HepG2 (cell line): ENCODE data around the gene SV2A. TPM values are rescaled to one million over a fixed set of nuclear protein-coding genes. Genes with fewer than 3 reads are reported as not detected.

Experiments used
- ATF1 ChIP-seq: IDR thresholded peaks from 2 replicates; pipeline ENCODE4 v1.6.1; 2016; ENCODE audit warnings: mild to moderate bottlenecking, control low read depth
- BRD4 ChIP-seq: sonication (generic); formaldehyde crosslinking; IDR thresholded peaks from 2 replicates; pipeline ENCODE4 v1.4.0; 2020; ENCODE audit warnings: missing genetic modification reagents
- CBX5 ChIP-seq: sonication (generic); formaldehyde crosslinking; IDR thresholded peaks from 2 replicates; pipeline ENCODE4 v1.4.0; 2020; ENCODE audit warnings: missing genetic modification reagents, borderline replicate concordance
- ELF1 ChIP-seq: sonication (generic); formaldehyde crosslinking; IDR thresholded peaks from 2 replicates; pipeline ENCODE4 v1.4.0; 2020; ENCODE audit warnings: missing genetic modification reagents
- GATAD2A ChIP-seq: IDR thresholded peaks from 2 replicates; pipeline ENCODE4 v1.6.1; 2016
- KDM1A ChIP-seq: IDR thresholded peaks from 2 replicates; pipeline ENCODE4 v1.6.1; 2016; ENCODE audit warnings: missing compliant biosample characterization
- KDM5A ChIP-seq: fragments of 200-600 bp; sonication (generic); IDR thresholded peaks from 2 replicates; pipeline ENCODE4 v1.7.0; 2018; ENCODE audit warnings: antibody characterized with exemption, mild to moderate bottlenecking, low read length, borderline replicate concordance
- NFATC3 ChIP-seq: sonication (generic); formaldehyde crosslinking; IDR thresholded peaks from 2 replicates; pipeline ENCODE4 v1.5.1; 2020; ENCODE audit warnings: mild to moderate bottlenecking, missing genetic modification reagents
- NFIB ChIP-seq: sonication (generic); formaldehyde crosslinking; IDR thresholded peaks from 2 replicates; pipeline ENCODE4 v1.9.0; 2021; ENCODE audit warnings: missing genetic modification reagents, mild to moderate bottlenecking, borderline replicate concordance
- PHB2 ChIP-seq: fragments of 450-650 bp; IDR thresholded peaks from 2 replicates; pipeline ENCODE4 v1.6.1; 2018; ENCODE audit not compliant: partially characterized antibody
- RAD21 ChIP-seq: fragments of 450-650 bp; formaldehyde crosslinking; IDR thresholded peaks from 2 replicates; pipeline ENCODE4 v1.5.0; 2020; ENCODE audit warnings: mild to moderate bottlenecking
- SNAPC2 ChIP-seq: sonication (generic); formaldehyde crosslinking; IDR thresholded peaks from 2 replicates; pipeline ENCODE4 v1.8.1; 2022; ENCODE audit warnings: mild to moderate bottlenecking, missing genetic modification reagents
- SP4 ChIP-seq: sonication (generic); formaldehyde crosslinking; IDR thresholded peaks from 2 replicates; pipeline ENCODE4 v1.8.1; 2023; ENCODE audit warnings: mild to moderate bottlenecking, missing genetic modification reagents
- ZFP36L2 ChIP-seq: sonication (generic); formaldehyde crosslinking; IDR thresholded peaks from 2 replicates; pipeline ENCODE4 v1.4.0; 2020; ENCODE audit warnings: missing genetic modification reagents
- ZFX ChIP-seq: sonication (generic); formaldehyde crosslinking; IDR thresholded peaks from 2 replicates; pipeline ENCODE4 v1.4.0; 2020; ENCODE audit warnings: mild to moderate bottlenecking, low read depth, missing genetic modification reagents, moderate library complexity
- ZNF180 ChIP-seq: sonication (generic); formaldehyde crosslinking; IDR thresholded peaks from 2 replicates; pipeline ENCODE4 v1.4.0; 2020; ENCODE audit warnings: low read depth, missing genetic modification reagents, borderline replicate concordance
- ZNF777 ChIP-seq: sonication (generic); formaldehyde crosslinking; IDR thresholded peaks from 2 replicates; pipeline ENCODE4 v1.4.0; 2020; ENCODE audit warnings: missing genetic modification reagents
- ZNF781 ChIP-seq: sonication (generic); formaldehyde crosslinking; IDR thresholded peaks from 2 replicates; pipeline ENCODE4 v1.5.1; 2020; ENCODE audit warnings: borderline replicate concordance, mild to moderate bottlenecking, missing genetic modification reagents; ENCODE audit errors: not compliant biosample characterization
- ZNF879 ChIP-seq: sonication (generic); formaldehyde crosslinking; IDR thresholded peaks from 2 replicates; pipeline ENCODE4 v1.8.1; 2023; ENCODE audit warnings: missing genetic modification reagents
- ZSCAN12 ChIP-seq: sonication (generic); formaldehyde crosslinking; IDR thresholded peaks from 2 replicates; pipeline ENCODE4 v1.9.0; 2021; ENCODE audit warnings: mild to moderate bottlenecking, missing genetic modification reagents
- polyA plus RNA-seq, 8 experiments: library from polyadenylated mRNA; depleted of rRNA in 3 of 8; stranded (reverse) in 7 of 8; unstranded in 1 of 8; fragments of >200 nt; fragmentation: Illumina TruSeq in 4 of 8; extraction: Trizol in 4 of 8; gene quantifications; 2 replicates each; pipeline versions ENCODE4 v1.2.1 to v1.2.3, GENCODE V29; 2011 to 2016; ENCODE audit warnings: low read depth in 4 of 8, missing spikeins in 1 of 8, mixed read lengths in 1 of 8; ENCODE audit not compliant: insufficient read depth in 1 of 8
- total RNA-seq, 5 experiments: library from RNA; depleted of rRNA; stranded (reverse); fragments of >200 nt; fragmentation: Illumina TruSeq; extraction: Trizol; gene quantifications; 2 replicates each; pipeline ENCODE4 v1.2.3, GENCODE V29; 2016; ENCODE audit warnings: low read depth in 1 of 5
- TF ChIP-seq, protein P1 (sequence below): sonication (generic); formaldehyde crosslinking; IDR thresholded peaks from 2 replicates; pipeline ENCODE4 v1.5.1; 2020; ENCODE audit warnings: missing genetic modification reagents, mild to moderate bottlenecking, borderline replicate concordance
- TF ChIP-seq, protein P2 (sequence below): sonication (generic); formaldehyde crosslinking; IDR thresholded peaks from 2 replicates; pipeline ENCODE4 v1.5.1; 2020; ENCODE audit warnings: missing genetic modification reagents, mild to moderate bottlenecking, borderline replicate concordance
- TF ChIP-seq, protein P3 (sequence below): sonication (generic); formaldehyde crosslinking; IDR thresholded peaks from 2 replicates; pipeline ENCODE4 v1.4.0; 2020; ENCODE audit warnings: low read depth, mild to moderate bottlenecking, missing genetic modification reagents
- TF ChIP-seq, protein P4 (sequence below): sonication (generic); formaldehyde crosslinking; IDR thresholded peaks from 2 replicates; pipeline ENCODE4 v1.4.0; 2020; ENCODE audit warnings: missing genetic modification reagents, low read depth, mild to moderate bottlenecking, borderline replicate concordance
- TF ChIP-seq, protein P5 (sequence below): sonication (generic); formaldehyde crosslinking; IDR thresholded peaks from 2 replicates; pipeline ENCODE4 v1.4.0; 2020; ENCODE audit warnings: mild to moderate bottlenecking, missing genetic modification reagents

SV2A gene
- total and polyA plus RNA-seq, 2 of the 13 experiments (the other 11 are each of a cell fraction or from before 2014, with no cell fraction given) = 0.84 to 1.9 TPM

DNA sequence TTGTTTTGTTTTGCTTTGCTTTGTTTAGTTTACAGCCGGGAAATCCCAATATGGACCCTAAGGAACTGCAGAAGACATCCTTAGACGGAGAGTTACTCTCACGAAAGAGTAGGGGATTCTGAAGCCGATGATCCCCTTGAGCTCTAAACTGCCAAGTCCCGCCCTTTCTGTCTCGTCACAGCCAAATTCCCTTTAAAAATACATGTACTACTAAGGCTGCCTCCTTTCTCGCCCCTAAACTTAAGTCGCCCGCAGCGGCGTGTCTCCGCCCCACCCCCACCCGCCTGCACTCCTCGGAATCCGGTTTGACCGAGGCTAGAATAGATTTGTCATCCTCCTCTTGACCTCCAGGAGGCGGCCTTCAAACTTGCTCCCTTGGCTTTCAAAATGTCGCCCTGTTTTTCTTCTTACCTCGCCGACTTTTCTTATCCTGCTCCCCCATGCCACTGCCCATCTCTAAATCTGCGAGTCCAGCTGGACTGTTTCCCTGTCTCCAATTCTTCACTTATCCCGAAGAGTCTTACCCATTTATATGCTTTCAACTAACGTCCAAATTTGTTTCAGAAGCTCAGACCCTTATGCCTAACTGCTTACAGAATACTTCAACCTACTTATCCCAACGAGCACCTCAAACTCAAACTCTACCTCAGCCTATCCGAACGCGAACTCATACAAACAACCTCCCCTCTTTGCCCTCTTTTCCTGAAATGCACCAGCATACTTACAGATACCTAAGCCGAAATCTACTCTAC is 29.2 kb downstream of the SV2A start (continued):
- no peak for TF ChIP-seq ZNF781
- TF ChIP-seq RAD21 = peak; percentile 27; the same call in 1 of the 2 replicates
- peak; percentile 16; the same call in 1 of the 2 replicates for TF ChIP-seq CBX5
- 0 out of 2 replicates have a peak, but pooled peaks have one; percentile 42 for TF ChIP-seq BRD4 (CRISPR knock-in tag)
- no peak for TF ChIP-seq ZNF879 (CRISPR knock-in tag)
- no peak for TF ChIP-seq ZSCAN12 (CRISPR knock-in tag)
- TF ChIP-seq, protein P1, sequence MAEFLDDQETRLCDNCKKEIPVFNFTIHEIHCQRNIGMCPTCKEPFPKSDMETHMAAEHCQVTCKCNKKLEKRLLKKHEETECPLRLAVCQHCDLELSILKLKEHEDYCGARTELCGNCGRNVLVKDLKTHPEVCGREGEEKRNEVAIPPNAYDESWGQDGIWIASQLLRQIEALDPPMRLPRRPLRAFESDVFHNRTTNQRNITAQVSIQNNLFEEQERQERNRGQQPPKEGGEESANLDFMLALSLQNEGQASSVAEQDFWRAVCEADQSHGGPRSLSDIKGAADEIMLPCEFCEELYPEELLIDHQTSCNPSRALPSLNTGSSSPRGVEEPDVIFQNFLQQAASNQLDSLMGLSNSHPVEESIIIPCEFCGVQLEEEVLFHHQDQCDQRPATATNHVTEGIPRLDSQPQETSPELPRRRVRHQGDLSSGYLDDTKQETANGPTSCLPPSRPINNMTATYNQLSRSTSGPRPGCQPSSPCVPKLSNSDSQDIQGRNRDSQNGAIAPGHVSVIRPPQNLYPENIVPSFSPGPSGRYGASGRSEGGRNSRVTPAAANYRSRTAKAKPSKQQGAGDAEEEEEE (CRISPR knock-in tag) = no peak
- peak; percentile 38; the same call in 1 of the 2 replicates for TF ChIP-seq SNAPC2 (CRISPR knock-in tag)
- TF ChIP-seq PHB2 = no peak
- no peak for TF ChIP-seq ELF1
- no peak for TF ChIP-seq SP4
- no peak; the same call in 1 of the 2 replicates for TF ChIP-seq ZFX (CRISPR knock-in tag)
- TF ChIP-seq, protein P2, sequence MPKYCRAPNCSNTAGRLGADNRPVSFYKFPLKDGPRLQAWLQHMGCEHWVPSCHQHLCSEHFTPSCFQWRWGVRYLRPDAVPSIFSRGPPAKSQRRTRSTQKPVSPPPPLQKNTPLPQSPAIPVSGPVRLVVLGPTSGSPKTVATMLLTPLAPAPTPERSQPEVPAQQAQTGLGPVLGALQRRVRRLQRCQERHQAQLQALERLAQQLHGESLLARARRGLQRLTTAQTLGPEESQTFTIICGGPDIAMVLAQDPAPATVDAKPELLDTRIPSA (CRISPR knock-in tag) = no peak
- TF ChIP-seq, protein P3, sequence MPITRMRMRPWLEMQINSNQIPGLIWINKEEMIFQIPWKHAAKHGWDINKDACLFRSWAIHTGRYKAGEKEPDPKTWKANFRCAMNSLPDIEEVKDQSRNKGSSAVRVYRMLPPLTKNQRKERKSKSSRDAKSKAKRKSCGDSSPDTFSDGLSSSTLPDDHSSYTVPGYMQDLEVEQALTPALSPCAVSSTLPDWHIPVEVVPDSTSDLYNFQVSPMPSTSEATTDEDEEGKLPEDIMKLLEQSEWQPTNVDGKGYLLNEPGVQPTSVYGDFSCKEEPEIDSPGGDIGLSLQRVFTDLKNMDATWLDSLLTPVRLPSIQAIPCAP = no peak
- no peak for TF ChIP-seq NFATC3 (CRISPR knock-in tag)
- TF ChIP-seq ATF1 (CRISPR knock-in tag) = 0 out of 2 replicates have a peak, but pooled peaks have one; percentile 6
- no peak; the same call in 1 of the 2 replicates for TF ChIP-seq ZNF777 (CRISPR knock-in tag)
- 0 out of 2 replicates have a peak, but pooled peaks have one; percentile 20 for TF ChIP-seq GATAD2A (CRISPR knock-in tag)
- no peak for TF ChIP-seq NFIB
- peak; percentile 5; the same call in 1 of the 2 replicates for TF ChIP-seq KDM5A
- TF ChIP-seq, protein P4, sequence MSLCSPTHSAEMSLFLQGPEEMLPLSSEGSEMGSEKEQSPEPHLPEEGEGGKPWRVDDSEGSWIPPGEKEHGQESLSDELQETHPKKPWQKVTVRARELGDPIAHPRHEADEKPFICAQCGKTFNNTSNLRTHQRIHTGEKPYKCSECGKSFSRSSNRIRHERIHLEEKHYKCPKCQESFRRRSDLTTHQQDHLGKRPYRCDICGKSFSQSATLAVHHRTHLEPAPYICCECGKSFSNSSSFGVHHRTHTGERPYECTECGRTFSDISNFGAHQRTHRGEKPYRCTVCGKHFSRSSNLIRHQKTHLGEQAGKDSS (CRISPR knock-in tag) = no peak
- TF ChIP-seq, protein P5, sequence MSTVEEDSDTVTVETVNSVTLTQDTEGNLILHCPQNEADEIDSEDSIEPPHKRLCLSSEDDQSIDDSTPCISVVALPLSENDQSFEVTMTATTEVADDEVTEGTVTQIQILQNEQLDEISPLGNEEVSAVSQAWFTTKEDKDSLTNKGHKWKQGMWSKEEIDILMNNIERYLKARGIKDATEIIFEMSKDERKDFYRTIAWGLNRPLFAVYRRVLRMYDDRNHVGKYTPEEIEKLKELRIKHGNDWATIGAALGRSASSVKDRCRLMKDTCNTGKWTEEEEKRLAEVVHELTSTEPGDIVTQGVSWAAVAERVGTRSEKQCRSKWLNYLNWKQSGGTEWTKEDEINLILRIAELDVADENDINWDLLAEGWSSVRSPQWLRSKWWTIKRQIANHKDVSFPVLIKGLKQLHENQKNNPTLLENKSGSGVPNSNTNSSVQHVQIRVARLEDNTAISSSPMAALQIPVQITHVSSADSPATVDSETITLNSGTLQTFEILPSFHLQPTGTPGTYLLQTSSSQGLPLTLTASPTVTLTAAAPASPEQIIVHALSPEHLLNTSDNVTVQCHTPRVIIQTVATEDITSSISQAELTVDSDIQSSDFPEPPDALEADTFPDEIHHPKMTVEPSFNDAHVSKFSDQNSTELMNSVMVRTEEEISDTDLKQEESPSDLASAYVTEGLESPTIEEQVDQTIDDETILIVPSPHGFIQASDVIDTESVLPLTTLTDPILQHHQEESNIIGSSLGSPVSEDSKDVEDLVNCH (CRISPR knock-in tag) = no peak
- TF ChIP-seq ZNF180 (CRISPR knock-in tag) = no peak
- no peak for TF ChIP-seq KDM1A (CRISPR knock-in tag)
- TF ChIP-seq ZFP36L2 (CRISPR knock-in tag) = no peak
